NCI-H2196 (cell line): ENCODE measurements around the gene NAP1L4.

Experiments used
- DNase-seq: peaks from one replicate; lab custom pipeline; 2025; ENCODE audit not compliant: unreplicated experiment; lab: John Stamatoyannopoulos, UW

Gene NAP1L4

GRCh38 chr11:3011891-3012885 is 20.1 kb upstream of the NAP1L4 start:
- DNase-seq = no peak

GRCh38 chr11:3010521-3011275 is 18.6 kb upstream of the NAP1L4 start:
- no peak for DNase-seq

GRCh38 chr11:3010004-3010403 is 17.9 kb upstream of the NAP1L4 start:
- no peak for DNase-seq

- DNase-seq = no peak
Observed at GRCh38 chr11:3009481-3009880, 17.4 kb upstream of the NAP1L4 start.

- DNase-seq = no peak
Observed at GRCh38 chr11:3008746-3009336, 16.7 kb upstream of the NAP1L4 start.

GRCh38 chr11:3007404-3008010 is 15.4 kb upstream of the NAP1L4 start:
- DNase-seq = no peak

- peak; percentile 64 for DNase-seq
Observed at GRCh38 chr11:3006505-3007260, 14.6 kb upstream of the NAP1L4 start.

GRCh38 chr11:3004481-3004880 is 12.4 kb upstream of the NAP1L4 start:
- no peak for DNase-seq

GRCh38 chr11:3003396-3004231 is 11.5 kb upstream of the NAP1L4 start:
- no peak for DNase-seq

GRCh38 chr11:3002871-3003270 is 10.7 kb upstream of the NAP1L4 start:
- DNase-seq = no peak

- DNase-seq = no peak
Observed at GRCh38 chr11:3002351-3002861, 10.3 kb upstream of the NAP1L4 start.

- DNase-seq = peak; percentile 80
Observed at GRCh38 chr11:3001496-3001895, 9.4 kb upstream of the NAP1L4 start.

GRCh38 chr11:3000032-3000961 is 8.2 kb upstream of the NAP1L4 start:
- peak; percentile 95 for DNase-seq

GRCh38 chr11:2999464-2999998 is 7.4 kb upstream of the NAP1L4 start:
- no peak for DNase-seq

- peak; percentile 65 for DNase-seq
Observed at GRCh38 chr11:2998073-2998850, 6.1 kb upstream of the NAP1L4 start.

GRCh38 chr11:2997406-2997805 is 5.3 kb upstream of the NAP1L4 start:
- no peak for DNase-seq

- DNase-seq = no peak
Observed at GRCh38 chr11:2996976-2997375, 4.8 kb upstream of the NAP1L4 start.
